ENCODE results near the gene TBC1D22A. TPM values are rescaled to one million over a fixed set of nuclear protein-coding genes. Genes with fewer than 3 reads are reported as not detected.

TBC1D22A gene
- total and polyA plus RNA-seq, 2 experiments from 2014 or later, result 9.6 to 13.3 TPM

GRCh38 chr22:46741974-46742519 lies 20.4 kb upstream of the TBC1D22A start:
- Mint-ChIP-seq H3K27me3 (ENCODE audit: insufficient read depth, low read depth, poor library complexity) (peaks cover 12% of the 10 kb centered on the region), H3K4me3 (no peak overlapping the region), H3K4me1 (peaks cover 8% of the 10 kb centered on the region; the same call in 2 of the 3 replicates), H3K27ac (no peak overlapping the region), H3K9me3 (no peaks in the 10 kb centered on the region), H3K36me3 (ENCODE audit: low read depth) (no peaks in the 10 kb centered on the region)
- Histone ChIP-seq H3K27ac (ENCODE audit: low read depth) (no peak overlapping the region), H3K79me2 (replicated peaks; ENCODE audit: insufficient read depth) (peaks cover 3% of the 10 kb centered on the region), H3K4me3 (no peak overlapping the region), H3F3A (replicated peaks; ENCODE audit: low read depth) (no peaks in the 10 kb centered on the region), H2AFZ (no peak overlapping the region), H3K4me1 (ENCODE audit: insufficient read depth) (peaks cover 3% of the 10 kb centered on the region; the same call in 1 of the 2 replicates), H3K27me3 (ENCODE audit: insufficient read depth) (no peaks in the 10 kb centered on the region), H3K9me2 (ENCODE audit: insufficient read depth) (no peaks in the 10 kb centered on the region), H3K36me3 (ENCODE audit: insufficient read depth) (no peaks in the 10 kb centered on the region), H4K20me1 (replicated peaks; ENCODE audit: insufficient read depth) (no peaks in the 10 kb centered on the region), H3K4me2 (no peak overlapping the region)
- TF ChIP-seq, protein P1, sequence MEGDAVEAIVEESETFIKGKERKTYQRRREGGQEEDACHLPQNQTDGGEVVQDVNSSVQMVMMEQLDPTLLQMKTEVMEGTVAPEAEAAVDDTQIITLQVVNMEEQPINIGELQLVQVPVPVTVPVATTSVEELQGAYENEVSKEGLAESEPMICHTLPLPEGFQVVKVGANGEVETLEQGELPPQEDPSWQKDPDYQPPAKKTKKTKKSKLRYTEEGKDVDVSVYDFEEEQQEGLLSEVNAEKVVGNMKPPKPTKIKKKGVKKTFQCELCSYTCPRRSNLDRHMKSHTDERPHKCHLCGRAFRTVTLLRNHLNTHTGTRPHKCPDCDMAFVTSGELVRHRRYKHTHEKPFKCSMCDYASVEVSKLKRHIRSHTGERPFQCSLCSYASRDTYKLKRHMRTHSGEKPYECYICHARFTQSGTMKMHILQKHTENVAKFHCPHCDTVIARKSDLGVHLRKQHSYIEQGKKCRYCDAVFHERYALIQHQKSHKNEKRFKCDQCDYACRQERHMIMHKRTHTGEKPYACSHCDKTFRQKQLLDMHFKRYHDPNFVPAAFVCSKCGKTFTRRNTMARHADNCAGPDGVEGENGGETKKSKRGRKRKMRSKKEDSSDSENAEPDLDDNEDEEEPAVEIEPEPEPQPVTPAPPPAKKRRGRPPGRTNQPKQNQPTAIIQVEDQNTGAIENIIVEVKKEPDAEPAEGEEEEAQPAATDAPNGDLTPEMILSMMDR (conservative IDR thresholded peaks at IDR 0.05; ENCODE audit: low read depth in 2 of 2), result no peak
- TF ChIP-seq EZH2 (IDR thresholded peaks at IDR 0.05; ENCODE audit: low read depth, unreplicated experiment) (no peak), REST (IDR thresholded peaks at IDR 0.05; ENCODE audit: unreplicated experiment) (no peak), STAT1 (IDR thresholded peaks at IDR 0.05; ENCODE audit: unreplicated experiment) (no peak), POLR2AphosphoS5 (IDR thresholded peaks at IDR 0.05; ENCODE audit: low read depth) (no peak), ZNF114 (CRISPR knock-in tag; IDR thresholded peaks at IDR 0.05) (no peak), NANOG (IDR thresholded peaks at IDR 0.05; ENCODE audit: borderline replicate concordance) (no peak), ZNF462 (CRISPR knock-in tag; IDR thresholded peaks at IDR 0.05) (no peak), ZNF331 (CRISPR knock-in tag; IDR thresholded peaks at IDR 0.05; ENCODE audit: low read depth) (no peak), EZH2phosphoT487 (IDR thresholded peaks at IDR 0.05; ENCODE audit: unreplicated experiment) (no peak), JUNB (IDR thresholded peaks at IDR 0.05; ENCODE audit: unreplicated experiment) (no peak), CREB1 (CRISPR knock-in tag; IDR thresholded peaks at IDR 0.05; ENCODE audit: low read depth) (no peak)
- TF ChIP-seq, protein P2, sequence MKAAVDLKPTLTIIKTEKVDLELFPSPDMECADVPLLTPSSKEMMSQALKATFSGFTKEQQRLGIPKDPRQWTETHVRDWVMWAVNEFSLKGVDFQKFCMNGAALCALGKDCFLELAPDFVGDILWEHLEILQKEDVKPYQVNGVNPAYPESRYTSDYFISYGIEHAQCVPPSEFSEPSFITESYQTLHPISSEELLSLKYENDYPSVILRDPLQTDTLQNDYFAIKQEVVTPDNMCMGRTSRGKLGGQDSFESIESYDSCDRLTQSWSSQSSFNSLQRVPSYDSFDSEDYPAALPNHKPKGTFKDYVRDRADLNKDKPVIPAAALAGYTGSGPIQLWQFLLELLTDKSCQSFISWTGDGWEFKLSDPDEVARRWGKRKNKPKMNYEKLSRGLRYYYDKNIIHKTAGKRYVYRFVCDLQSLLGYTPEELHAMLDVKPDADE (IDR thresholded peaks at IDR 0.05), result no peak
- ATAC-seq, result no peak
- no peak for DNase-seq (ENCODE audit: low spot score)
